HG03460 (cell line): ENCODE measurements around the gene ZNF618.

Source experiments
- ATAC-seq: cut with Tn5 transposase; IDR thresholded peaks from one replicate; pipeline ENCODE4 v1.9.1; 2021; ENCODE audit not compliant: unreplicated experiment

Gene ZNF618

GRCh38 chr9:113909421-113909820 lies 33.3 kb downstream of the ZNF618 start:
- ATAC-seq: no peak

GRCh38 chr9:113910036-113910639 lies 34.0 kb downstream of the ZNF618 start:
- ATAC-seq: no peak

- ATAC-seq: no peak
These were observed 35.9 kb downstream of the ZNF618 start for GRCh38 chr9:113911850-113912557.

GRCh38 chr9:113912816-113913215 lies 36.7 kb downstream of the ZNF618 start:
- ATAC-seq: no peak

- ATAC-seq: no peak
These were observed 37.5 kb downstream of the ZNF618 start for GRCh38 chr9:113913426-113914195.

- ATAC-seq: no peak
These were observed 38.4 kb downstream of the ZNF618 start for GRCh38 chr9:113914517-113914916.

GRCh38 chr9:113915817-113916434 lies 39.8 kb downstream of the ZNF618 start:
- no peak for ATAC-seq

- ATAC-seq: no peak
These were observed 40.8 kb downstream of the ZNF618 start for GRCh38 chr9:113916931-113917330.

- no peak for ATAC-seq
These were observed 42.7 kb downstream of the ZNF618 start for GRCh38 chr9:113918697-113919350.

- no peak for ATAC-seq
These were observed 43.3 kb downstream of the ZNF618 start for GRCh38 chr9:113919382-113919781.

GRCh38 chr9:113919871-113920270 lies 43.8 kb downstream of the ZNF618 start:
- ATAC-seq: no peak

- ATAC-seq: no peak
These were observed 44.8 kb downstream of the ZNF618 start for GRCh38 chr9:113920872-113921271.

- no peak for ATAC-seq
These were observed 45.4 kb downstream of the ZNF618 start for GRCh38 chr9:113921396-113921925.

GRCh38 chr9:113922160-113922559 lies 46.1 kb downstream of the ZNF618 start:
- no peak for ATAC-seq

GRCh38 chr9:113926211-113926610 lies 50.1 kb downstream of the ZNF618 start:
- no peak for ATAC-seq

GRCh38 chr9:113927277-113927676 lies 51.2 kb downstream of the ZNF618 start:
- ATAC-seq: no peak

GRCh38 chr9:113928269-113928668 lies 52.2 kb downstream of the ZNF618 start:
- no peak for ATAC-seq

- no peak for ATAC-seq
These were observed 53.7 kb downstream of the ZNF618 start for GRCh38 chr9:113929634-113930389.

- ATAC-seq: no peak
These were observed 54.3 kb downstream of the ZNF618 start for GRCh38 chr9:113930390-113930783.

- no peak for ATAC-seq
These were observed 55.0 kb downstream of the ZNF618 start for GRCh38 chr9:113931140-113931539.
